CD1c-positive myeloid dendritic cell (primary cell): ENCODE results near the gene PLIN5.

Experiments used
- DNase-seq: peaks from one replicate; pipeline ENCODE4 v3.0.0-alpha.2; 2016; ENCODE audit errors: extremely low spot score

The PLIN5 gene

DNA sequence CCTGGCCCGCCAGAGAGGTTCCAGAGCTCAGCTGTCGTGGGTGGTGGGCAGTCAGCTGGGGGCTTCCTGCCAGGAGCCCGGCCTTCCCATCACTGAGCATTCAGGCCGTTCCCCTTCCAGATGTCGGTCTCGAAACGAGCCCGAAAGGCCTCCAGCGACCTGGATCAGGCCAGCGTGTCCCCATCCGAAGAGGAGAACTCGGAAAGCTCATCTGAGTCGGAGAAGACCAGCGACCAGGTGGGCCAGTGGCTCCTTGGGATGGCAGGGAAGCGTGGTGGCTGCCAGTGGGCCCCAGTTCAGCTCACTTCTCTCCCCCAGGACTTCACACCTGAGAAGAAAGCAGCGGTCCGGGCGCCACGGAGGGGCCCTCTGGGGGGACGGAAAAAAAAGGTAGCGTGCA is 43.6 kb downstream of the PLIN5 start:
- DNase-seq: no peak

GRCh38 chr19:4488496-4488895 is 46.5 kb downstream of the PLIN5 start:
- DNase-seq: no peak

DNA sequence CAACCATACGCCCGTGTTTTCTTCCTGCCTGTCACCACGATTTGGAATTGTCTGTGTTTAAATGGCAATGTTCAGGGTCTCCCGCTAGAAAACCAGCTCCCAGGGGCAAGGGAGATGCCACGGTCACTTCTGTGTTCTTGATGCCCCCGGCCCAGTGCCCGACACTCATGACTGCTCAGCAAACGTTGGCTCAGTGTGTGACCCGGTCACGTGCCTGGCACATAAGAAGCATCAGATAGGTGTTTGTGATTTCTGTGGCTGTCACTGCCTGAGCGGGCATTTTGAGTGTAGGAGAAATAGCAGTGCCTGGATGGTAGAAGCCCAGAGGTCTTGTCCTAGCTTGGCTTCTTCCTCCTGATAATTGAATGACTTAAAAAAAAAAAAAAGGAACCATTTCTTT is 47.5 kb downstream of the PLIN5 start:
- no peak for DNase-seq

- DNase-seq: no peak
These were observed 51.6 kb downstream of the PLIN5 start for GRCh38 chr19:4483385-4483784.

GRCh38 chr19:4482721-4483364 is 52.2 kb downstream of the PLIN5 start:
- DNase-seq: no peak

DNA sequence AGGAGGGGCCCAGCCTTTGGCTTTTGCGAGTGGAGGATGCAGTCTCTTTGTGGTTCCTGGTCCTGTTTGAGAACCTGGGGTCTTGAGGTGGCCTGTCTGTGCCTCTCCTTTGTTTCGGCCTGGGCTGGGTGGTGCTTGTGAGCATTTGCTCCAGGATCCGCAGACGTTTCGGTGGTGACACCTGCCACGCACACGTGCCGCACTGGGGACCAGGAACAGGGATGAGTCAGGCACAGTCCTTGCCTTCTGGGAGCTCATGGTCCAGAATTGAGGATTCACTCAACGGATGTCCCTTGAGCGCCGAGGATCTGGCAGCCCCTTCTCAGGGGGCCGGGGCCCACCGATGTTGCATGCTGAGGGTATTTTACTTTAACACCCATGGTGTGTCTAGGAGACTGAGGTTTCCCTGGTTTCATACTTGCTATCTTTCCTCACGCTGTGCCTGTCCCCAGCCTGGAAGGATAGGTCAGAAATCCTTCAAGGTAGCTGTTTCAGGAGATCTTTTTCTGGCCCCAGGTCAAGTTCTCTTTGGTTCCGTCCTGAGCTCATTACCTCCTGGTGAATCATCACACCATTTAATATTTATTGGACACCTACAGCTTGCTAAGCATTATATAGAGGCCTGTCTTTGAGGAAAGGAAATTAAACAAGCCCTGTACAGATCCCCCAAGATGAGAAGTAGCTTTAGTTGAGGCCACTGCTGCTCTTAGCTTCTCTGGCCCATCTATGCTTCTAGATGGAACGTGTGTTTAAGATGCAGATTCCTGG is 57.8 kb downstream of the PLIN5 start:
- DNase-seq: no peak

- no peak for DNase-seq
These were observed 60.5 kb downstream of the PLIN5 start for GRCh38 chr19:4474514-4475022.

DNA sequence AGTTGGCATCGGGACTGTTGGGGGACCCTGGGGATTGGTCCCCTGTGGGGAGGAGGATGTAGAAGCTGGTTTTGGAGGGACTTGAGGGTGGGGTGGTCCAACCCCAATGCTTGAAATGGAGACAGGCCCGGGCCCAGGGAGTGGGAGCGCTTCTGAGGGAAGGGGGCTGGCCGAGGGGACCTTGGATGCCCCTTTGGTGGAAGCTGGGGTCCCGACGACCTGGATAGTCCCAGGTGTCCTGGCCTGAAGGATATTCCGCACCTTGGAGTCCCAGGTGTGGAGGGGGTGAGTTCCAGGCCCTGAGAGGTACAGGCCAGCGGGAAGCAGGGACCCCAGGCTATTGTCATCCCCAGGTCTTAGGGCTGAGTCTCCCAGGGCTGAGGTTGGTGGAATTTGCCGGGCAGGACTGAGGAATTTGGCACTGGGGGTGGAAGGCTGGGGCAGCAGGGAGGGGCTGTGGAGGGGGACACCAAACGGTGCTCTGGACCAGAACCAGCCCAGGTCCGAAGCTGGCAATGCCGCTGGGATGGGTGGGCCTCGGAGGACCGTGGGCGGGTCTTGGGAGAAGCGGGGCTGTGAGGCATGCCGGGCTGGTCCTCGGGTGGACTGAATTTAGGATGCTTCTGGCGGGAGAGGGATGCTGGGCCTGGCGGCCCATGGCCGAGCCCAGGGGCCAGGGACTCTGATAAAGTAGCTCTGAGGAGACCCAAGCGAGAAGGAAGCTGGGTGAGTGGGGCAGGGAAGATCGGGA is 61.1 kb downstream of the PLIN5 start:
- DNase-seq: no peak

GRCh38 chr19:4473011-4473762 is 61.8 kb downstream of the PLIN5 start:
- no peak for DNase-seq
